HUES6 (cell line): ENCODE data around the gene KATNAL1.
A peak's percentile ranks its signal among the peaks of the same experiment; 100 is the strongest.

ENCODE experiments used
- H3K27ac ChIP-seq: 2 replicates; pipeline ENCODE4 v1.7.0; 2013; ENCODE audit warnings: low read depth, mild to moderate bottlenecking, low read length, inconsistent platforms
- H3K27me3 ChIP-seq: 2 replicates; pipeline ENCODE4 v1.6.1; 2013; ENCODE audit warnings: low read length; ENCODE audit not compliant: control insufficient read depth, insufficient read depth
- H3K36me3 ChIP-seq: 2 replicates; pipeline ENCODE4 v1.6.1; 2013; ENCODE audit warnings: low read length; ENCODE audit not compliant: control insufficient read depth, insufficient read depth
- H3K4me1 ChIP-seq: 2 replicates; pipeline ENCODE4 v1.6.1; 2013; ENCODE audit warnings: low read length; ENCODE audit not compliant: control insufficient read depth, insufficient read depth
- H3K4me3 ChIP-seq: 2 replicates; pipeline ENCODE4 v1.5.1; 2013; ENCODE audit warnings: low read depth, low read length
- H3K9ac ChIP-seq: one replicate; pipeline ENCODE4 v1.6.1; 2013; ENCODE audit warnings: mild to moderate bottlenecking, low read length
- H3K9me3 ChIP-seq: 2 replicates; pipeline ENCODE4 v1.6.1; 2013; ENCODE audit warnings: low read depth, low read length; ENCODE audit not compliant: control insufficient read depth, insufficient read depth

Gene KATNAL1

DNA sequence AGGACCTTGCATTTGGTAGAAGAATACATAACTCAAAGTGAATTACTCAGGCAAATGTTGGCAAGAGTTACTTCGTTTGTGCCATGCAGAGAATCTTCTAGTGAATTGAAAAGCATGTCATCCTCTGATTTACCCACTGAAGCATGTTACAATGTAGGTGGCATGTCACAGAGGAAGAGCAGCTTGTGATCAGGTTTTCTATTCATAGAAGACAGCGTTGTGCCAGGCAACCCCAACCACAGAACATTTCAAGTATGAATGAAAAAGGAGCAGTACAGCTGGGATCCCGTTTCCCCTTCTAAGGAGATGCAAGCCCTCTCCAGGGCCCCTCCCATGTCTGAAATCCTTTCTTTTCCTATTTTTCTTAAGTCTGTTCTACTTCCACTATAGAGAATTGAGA, 6.0 kb upstream of the KATNAL1 start:
- H3K9ac ChIP-seq = no peak overlapping the region
- no peak overlapping the region for H3K4me3 ChIP-seq
- H3K27me3 ChIP-seq = no peaks in the 10 kb centered on the region
- no peaks in the 10 kb centered on the region for H3K36me3 ChIP-seq
- H3K9me3 ChIP-seq = no peaks in the 10 kb centered on the region
- peaks cover 6% of the 10 kb centered on the region; the same call in 1 of the 2 replicates for H3K4me1 ChIP-seq
- no peak overlapping the region for H3K27ac ChIP-seq

DNA sequence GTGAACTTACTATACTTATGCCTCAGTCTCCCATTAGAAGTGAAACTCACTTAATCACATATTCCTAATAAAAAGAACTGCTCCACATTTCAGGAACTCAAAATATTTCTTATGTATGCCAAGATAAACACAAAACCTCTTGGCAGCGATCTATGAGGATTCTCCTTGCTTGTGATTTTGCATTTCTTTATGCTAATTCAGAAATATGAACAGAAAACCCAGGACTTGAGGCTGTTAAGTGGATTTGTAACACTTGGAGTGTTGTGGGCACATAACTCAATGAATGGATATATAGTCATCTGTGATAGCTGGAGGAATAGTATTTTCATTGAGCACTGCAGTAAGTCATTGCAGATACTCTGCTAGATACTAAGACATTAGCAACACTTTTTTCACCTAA, 5.6 kb upstream of the KATNAL1 start:
- H3K9me3 ChIP-seq = no peaks in the 10 kb centered on the region
- no peaks in the 10 kb centered on the region for H3K36me3 ChIP-seq
- no peak overlapping the region for H3K4me3 ChIP-seq
- H3K27me3 ChIP-seq = no peaks in the 10 kb centered on the region
- peaks cover 6% of the 10 kb centered on the region; the same call in 1 of the 2 replicates for H3K4me1 ChIP-seq
- no peak overlapping the region for H3K9ac ChIP-seq
- no peak overlapping the region for H3K27ac ChIP-seq

DNA sequence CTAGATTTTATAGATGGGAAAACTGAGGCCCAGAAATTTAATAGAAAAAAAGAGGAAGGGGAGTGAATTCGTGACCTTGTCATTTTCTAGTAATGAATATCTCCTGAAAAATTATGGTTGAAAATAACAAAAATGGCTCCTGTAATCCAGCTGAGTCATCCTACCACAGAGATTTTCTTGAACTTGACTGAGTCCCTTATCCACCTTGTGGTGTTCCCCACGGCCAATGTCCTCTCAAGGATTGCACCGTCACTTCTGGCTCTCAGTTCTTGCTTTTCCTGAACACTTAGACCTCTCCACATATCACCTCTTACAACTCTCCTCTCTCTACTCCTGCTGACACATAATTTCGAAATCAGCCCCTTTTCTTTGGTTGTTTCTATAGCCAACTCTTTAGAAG, 1.2 kb upstream of the KATNAL1 start:
- H3K9ac ChIP-seq = no peak overlapping the region
- no peak overlapping the region for H3K27ac ChIP-seq
- peaks cover 20% of the 10 kb centered on the region; the same call in 1 of the 2 replicates for H3K4me1 ChIP-seq
- no peak overlapping the region for H3K4me3 ChIP-seq
- H3K36me3 ChIP-seq = no peaks in the 10 kb centered on the region
- H3K9me3 ChIP-seq = no peaks in the 10 kb centered on the region
- H3K27me3 ChIP-seq = no peaks in the 10 kb centered on the region

DNA sequence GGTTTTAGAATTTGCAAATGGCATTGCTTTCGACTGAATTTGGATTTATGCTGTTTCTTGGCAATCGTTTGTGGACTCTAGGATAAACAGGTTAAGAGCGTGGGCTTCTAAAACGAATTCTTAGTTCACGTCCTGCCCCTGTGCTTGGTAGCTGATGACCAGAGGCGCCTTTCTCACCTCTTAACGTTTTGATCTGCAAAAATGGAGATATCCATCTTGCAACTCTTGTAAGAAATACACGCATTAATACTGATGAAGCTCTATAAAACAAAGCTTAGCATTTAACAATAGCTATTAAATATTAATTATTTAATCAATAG, 580 bp upstream of the KATNAL1 start:
- H3K4me1 ChIP-seq = peaks cover 20% of the 10 kb centered on the region; the same call in 1 of the 2 replicates
- H3K27ac ChIP-seq = no peak overlapping the region
- H3K36me3 ChIP-seq = no peaks in the 10 kb centered on the region
- H3K27me3 ChIP-seq = no peaks in the 10 kb centered on the region
- peak overlapping the region; percentile 93 for H3K9ac ChIP-seq
- H3K4me3 ChIP-seq = peak overlapping the region; percentile 99
- no peaks in the 10 kb centered on the region for H3K9me3 ChIP-seq

DNA sequence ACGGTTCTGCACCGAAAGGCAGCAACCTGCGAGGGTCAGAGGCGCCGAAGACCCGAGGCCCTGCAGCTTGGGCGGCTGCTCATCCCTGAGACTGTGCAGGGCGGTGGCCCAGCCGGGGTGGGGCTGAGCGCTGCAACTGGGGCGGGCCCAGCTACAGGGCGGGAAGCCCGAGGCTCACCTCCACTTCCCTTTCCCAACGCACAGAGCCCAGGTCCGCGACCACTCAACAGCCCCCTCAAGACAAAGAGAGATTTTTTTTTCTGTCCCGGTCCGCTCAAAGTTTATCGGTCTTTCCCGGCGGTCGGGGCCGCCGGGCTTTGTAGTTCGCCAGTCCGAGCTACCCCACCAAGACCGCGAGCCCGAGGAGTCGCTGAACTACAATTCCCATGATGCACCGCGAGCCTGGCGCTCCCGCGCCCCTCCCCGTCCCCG, 573 bp downstream of the KATNAL1 start:
- H3K27ac ChIP-seq = peak overlapping the region; percentile 91
- H3K27me3 ChIP-seq = no peaks in the 10 kb centered on the region
- H3K36me3 ChIP-seq = no peaks in the 10 kb centered on the region
- H3K4me1 ChIP-seq = peaks cover 20% of the 10 kb centered on the region; the same call in 1 of the 2 replicates
- peak overlapping the region; percentile 99 for H3K4me3 ChIP-seq
- H3K9ac ChIP-seq = peak overlapping the region; percentile 93
- no peaks in the 10 kb centered on the region for H3K9me3 ChIP-seq

DNA sequence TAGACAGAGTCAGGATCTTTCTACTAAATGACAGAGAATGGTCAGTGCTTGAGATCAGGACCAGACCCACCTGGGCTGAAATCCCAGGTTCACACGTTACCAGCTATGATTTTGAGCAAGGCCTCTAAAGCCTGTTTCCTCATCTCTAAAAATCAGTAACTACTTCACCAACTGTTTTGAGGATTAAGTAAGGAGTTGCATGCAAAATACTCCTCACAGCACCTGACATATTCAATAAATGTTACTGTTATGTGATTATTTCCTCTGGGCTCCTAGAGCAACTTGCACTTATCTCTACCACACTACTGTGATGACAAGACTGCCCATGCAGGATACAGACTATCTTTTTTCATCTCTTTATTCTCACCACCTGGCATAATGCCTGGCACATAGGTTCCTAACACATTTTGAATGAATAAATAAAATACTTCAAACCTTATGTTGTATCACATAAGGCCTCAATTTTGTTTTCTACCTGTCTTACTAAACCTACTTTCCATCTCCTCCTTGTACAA, 1.8 kb downstream of the KATNAL1 start:
- no peaks in the 10 kb centered on the region for H3K36me3 ChIP-seq
- H3K9ac ChIP-seq = no peak overlapping the region
- H3K27me3 ChIP-seq = no peaks in the 10 kb centered on the region
- H3K4me1 ChIP-seq = peaks cover 18% of the 10 kb centered on the region; the same call in 1 of the 2 replicates
- H3K4me3 ChIP-seq = peak overlapping the region; percentile 99; the same call in 1 of the 2 replicates
- H3K9me3 ChIP-seq = no peaks in the 10 kb centered on the region
- H3K27ac ChIP-seq = no peak overlapping the region

DNA sequence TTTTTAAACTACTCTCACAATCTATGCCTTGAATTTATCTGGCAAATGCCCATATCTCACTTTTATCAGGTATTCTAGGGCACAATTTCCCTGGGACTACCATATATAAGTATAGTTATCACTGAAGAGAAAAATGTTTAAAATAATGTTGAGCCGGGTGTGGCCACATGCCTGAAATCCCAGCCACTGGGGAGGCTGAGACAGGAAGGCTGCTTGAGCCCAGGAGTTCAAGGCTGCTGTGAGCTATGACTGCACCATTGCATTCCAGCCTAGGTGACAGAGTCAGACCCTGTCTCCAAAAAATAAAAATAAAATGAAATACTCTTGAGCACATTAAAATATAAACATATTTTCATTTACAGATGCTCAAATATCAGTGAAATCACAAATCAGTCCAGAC, 4.1 kb downstream of the KATNAL1 start:
- Histone ChIP-seq H3K9ac (no peak overlapping the region), H3K36me3 (no peaks in the 10 kb centered on the region), H3K4me3 (no peak overlapping the region), H3K27me3 (no peaks in the 10 kb centered on the region), H3K27ac (no peak overlapping the region), H3K9me3 (no peaks in the 10 kb centered on the region), H3K4me1 (peaks cover 15% of the 10 kb centered on the region; the same call in 1 of the 2 replicates)

DNA sequence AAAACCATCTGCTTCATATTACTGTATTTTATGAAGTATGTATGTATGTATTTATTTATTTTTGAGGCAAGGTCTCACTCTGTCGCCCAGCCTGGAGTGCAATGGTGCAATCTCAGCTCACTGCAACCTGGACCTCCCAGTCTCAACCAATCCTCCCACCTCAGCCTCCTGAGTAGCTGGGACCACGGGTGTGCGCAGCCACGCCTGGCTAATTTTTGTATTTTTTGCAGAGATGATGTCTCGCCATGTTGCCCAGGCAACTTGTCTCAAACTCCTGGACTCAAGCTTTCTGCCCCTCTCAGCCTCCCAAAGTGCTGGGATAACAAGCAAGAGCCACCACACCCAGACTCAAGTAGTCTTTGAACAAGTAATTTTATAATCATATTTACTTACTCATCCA, 5.5 kb downstream of the KATNAL1 start:
- Histone ChIP-seq H3K27me3 (no peaks in the 10 kb centered on the region), H3K9ac (no peak overlapping the region), H3K4me3 (no peak overlapping the region), H3K9me3 (no peaks in the 10 kb centered on the region), H3K27ac (no peak overlapping the region), H3K4me1 (peaks cover 15% of the 10 kb centered on the region; the same call in 1 of the 2 replicates), H3K36me3 (no peaks in the 10 kb centered on the region)

DNA sequence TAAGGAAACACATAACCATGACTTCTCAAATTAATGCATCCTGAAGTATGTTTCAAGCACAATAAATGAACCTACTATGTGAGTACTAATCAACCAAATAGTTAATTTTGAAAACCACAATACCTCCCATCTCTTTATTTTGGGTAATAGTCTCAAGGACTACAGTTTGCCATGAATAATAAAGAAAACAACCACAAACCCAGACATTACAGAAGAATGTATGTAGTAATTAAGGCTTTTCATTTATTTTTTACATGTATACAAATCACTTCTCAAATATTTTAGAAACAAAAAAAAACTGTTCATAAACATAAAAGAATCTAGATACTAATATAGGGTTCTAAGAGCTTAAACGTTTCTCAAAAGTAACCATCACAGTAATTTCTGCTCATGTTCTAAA, 6.8 kb downstream of the KATNAL1 start:
- Histone ChIP-seq H3K27me3 (no peaks in the 10 kb centered on the region), H3K27ac (no peak overlapping the region), H3K36me3 (no peaks in the 10 kb centered on the region), H3K9ac (no peak overlapping the region), H3K9me3 (no peaks in the 10 kb centered on the region), H3K4me3 (no peak overlapping the region), H3K4me1 (peaks cover 11% of the 10 kb centered on the region; the same call in 1 of the 2 replicates)

DNA sequence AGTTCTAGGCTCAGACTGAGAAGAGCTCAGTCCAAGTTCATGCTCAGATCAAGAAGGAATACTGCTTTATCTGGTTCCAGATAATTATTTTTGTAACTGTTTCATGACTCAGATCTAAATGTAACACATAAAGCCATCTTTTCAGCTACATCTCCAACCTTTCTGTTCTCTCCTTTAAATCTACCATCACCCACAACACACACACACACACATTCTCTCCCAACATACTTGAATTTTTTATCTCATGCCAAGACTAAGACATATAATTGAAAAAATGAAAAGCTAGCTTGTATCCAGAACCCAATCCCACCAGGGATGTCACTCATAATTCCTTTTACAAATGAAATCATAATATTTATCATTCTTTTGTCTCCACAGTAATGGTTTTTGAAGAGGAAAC, 7.6 kb downstream of the KATNAL1 start:
- Histone ChIP-seq H3K36me3 (no peaks in the 10 kb centered on the region), H3K4me1 (peaks cover 7% of the 10 kb centered on the region; the same call in 1 of the 2 replicates), H3K4me3 (no peak overlapping the region), H3K27me3 (no peaks in the 10 kb centered on the region), H3K9ac (no peak overlapping the region), H3K9me3 (no peaks in the 10 kb centered on the region), H3K27ac (no peak overlapping the region)

DNA sequence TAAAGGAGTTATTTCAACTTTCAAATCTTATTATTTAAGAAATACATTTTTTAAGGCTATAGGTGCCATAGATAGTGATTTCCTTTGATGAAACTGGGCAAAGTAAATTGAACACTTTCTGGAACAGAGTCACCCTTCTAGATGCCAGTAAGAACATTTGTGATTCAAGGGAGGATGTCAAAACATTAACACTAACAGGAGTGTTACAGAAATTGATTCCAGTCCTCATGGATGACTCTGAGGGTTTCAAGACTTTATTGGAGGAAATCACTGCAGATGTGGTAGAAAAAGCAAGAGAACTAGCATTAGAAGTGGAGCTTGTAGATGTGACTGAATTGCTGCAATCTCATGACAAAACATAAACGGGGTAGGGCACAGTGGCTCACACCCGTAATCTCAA, 12.2 kb downstream of the KATNAL1 start:
- Histone ChIP-seq H3K27ac (no peak overlapping the region), H3K9me3 (no peaks in the 10 kb centered on the region), H3K36me3 (no peaks in the 10 kb centered on the region), H3K27me3 (no peaks in the 10 kb centered on the region), H3K4me1 (peaks cover 3% of the 10 kb centered on the region; the same call in 1 of the 2 replicates), H3K4me3 (no peak overlapping the region), H3K9ac (no peak overlapping the region)
